ENCODE results near the gene SLC6A9.

Gene SLC6A9

DNA sequence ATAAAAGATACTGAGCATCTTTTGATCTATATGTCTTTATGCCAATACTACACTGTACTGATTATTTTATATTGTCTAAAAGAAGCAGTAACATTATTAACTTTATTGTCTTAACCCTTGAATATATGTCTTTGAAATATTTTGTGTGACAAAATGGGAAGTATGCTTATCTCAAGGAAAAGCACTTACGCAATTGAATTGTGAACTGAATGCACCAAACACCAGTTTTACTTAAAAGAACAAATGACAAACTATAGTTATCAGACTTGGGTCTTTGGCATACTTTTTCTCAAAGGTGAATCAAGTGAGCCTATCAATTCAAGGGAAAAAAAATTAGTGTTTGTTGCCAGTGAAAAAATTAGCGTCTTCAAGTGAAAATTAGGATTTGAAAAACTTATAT, 9.2 kb upstream of the SLC6A9 start:
- no peak overlapping the region for H3K4me2 ChIP-seq (ENCODE audit: low read depth, low read length, poor library complexity, severe bottlenecking)
- no peaks in the 10 kb centered on the region for H4K20me1 ChIP-seq (ENCODE audit: low read depth, low read length)

DNA sequence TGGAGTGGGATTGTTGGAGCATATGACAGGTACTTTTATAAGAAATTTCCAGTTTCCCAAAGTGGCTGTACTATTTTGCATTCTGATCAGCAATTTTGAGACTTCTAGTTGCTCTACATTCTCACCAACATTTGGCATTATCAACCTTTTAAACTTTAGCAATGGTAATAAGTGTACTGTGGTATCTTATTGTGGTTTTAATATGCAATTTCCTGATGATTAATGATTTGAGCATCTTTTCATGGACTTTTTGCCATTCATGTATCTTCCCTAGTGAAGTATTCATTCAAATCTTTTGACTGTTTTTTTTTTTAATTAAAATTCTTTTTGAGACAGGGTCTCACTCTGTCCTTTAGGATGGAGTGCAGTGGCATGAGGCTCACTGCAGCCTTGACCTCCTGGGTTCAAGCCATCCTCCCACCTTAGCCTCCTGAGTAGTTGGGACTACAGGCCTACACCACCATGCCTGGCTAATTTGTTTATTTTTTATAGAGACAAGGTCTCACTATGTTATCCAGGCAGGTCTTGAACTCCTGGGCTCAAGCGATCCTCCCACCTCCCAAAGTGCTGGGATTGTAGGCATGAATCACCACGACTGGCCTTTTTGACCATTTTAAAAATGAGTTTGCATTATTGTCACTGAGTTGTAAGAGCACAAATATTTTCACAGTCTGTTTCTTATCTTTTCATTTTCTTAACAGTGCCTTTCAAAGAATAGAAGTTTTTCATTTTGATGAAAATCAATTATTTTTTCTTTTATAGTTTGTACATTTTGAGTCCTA, 7.8 kb upstream of the SLC6A9 start:
- Histone ChIP-seq H4K20me1 (ENCODE audit: low read depth, low read length) (no peaks in the 10 kb centered on the region), H3F3A (ENCODE audit: insufficient read depth) (no peaks in the 10 kb centered on the region), H3K9me2 (replicated peaks; ENCODE audit: insufficient read depth, low read length) (no peaks in the 10 kb centered on the region), H3K79me2 (ENCODE audit: insufficient read depth, low read length) (no peaks in the 10 kb centered on the region), H2AFZ (ENCODE audit: low read depth, low read length, severe bottlenecking) (no peak overlapping the region), H3K9ac (ENCODE audit: low read length) (no peak overlapping the region), H3K9me3 (ENCODE audit: insufficient read depth, low read length) (no peaks in the 10 kb centered on the region), H3K27me3 (ENCODE audit: low read length) (no peaks in the 10 kb centered on the region), H3K4me3 (ENCODE audit: insufficient read depth, low read length, poor library complexity, severe bottlenecking) (no peak overlapping the region), H3K36me3 (ENCODE audit: low read length) (no peaks in the 10 kb centered on the region), H3K27ac (ENCODE audit: low read depth, low read length) (no peak overlapping the region), H3K4me2 (ENCODE audit: low read depth, low read length, poor library complexity, severe bottlenecking) (no peak overlapping the region)
- TF ChIP-seq EZH2phosphoT487 (conservative IDR thresholded peaks at IDR 0.05; ENCODE audit: low read length), result no peak
- TF ChIP-seq, protein P1, sequence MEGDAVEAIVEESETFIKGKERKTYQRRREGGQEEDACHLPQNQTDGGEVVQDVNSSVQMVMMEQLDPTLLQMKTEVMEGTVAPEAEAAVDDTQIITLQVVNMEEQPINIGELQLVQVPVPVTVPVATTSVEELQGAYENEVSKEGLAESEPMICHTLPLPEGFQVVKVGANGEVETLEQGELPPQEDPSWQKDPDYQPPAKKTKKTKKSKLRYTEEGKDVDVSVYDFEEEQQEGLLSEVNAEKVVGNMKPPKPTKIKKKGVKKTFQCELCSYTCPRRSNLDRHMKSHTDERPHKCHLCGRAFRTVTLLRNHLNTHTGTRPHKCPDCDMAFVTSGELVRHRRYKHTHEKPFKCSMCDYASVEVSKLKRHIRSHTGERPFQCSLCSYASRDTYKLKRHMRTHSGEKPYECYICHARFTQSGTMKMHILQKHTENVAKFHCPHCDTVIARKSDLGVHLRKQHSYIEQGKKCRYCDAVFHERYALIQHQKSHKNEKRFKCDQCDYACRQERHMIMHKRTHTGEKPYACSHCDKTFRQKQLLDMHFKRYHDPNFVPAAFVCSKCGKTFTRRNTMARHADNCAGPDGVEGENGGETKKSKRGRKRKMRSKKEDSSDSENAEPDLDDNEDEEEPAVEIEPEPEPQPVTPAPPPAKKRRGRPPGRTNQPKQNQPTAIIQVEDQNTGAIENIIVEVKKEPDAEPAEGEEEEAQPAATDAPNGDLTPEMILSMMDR (IDR thresholded peaks at IDR 0.05; ENCODE audit: insufficient read depth, low read length, poor library complexity, severe bottlenecking), result no peak

More for the DNA sequence above, 9.2 kb upstream of the SLC6A9 start:
- Histone ChIP-seq H3K27ac (ENCODE audit: low read depth, low read length) (no peak overlapping the region), H3K9me3 (ENCODE audit: insufficient read depth, low read length) (no peaks in the 10 kb centered on the region), H3K79me2 (ENCODE audit: insufficient read depth, low read length) (no peaks in the 10 kb centered on the region), H3K27me3 (ENCODE audit: low read length) (no peaks in the 10 kb centered on the region), H3F3A (ENCODE audit: insufficient read depth) (no peaks in the 10 kb centered on the region), H3K9me2 (replicated peaks; ENCODE audit: insufficient read depth, low read length) (no peaks in the 10 kb centered on the region), H2AFZ (ENCODE audit: low read depth, low read length, severe bottlenecking) (no peak overlapping the region), H3K36me3 (ENCODE audit: low read length) (no peaks in the 10 kb centered on the region), H3K9ac (ENCODE audit: low read length) (no peak overlapping the region), H3K4me3 (ENCODE audit: insufficient read depth, low read length, poor library complexity, severe bottlenecking) (no peak overlapping the region)
- no peak for TF ChIP-seq EZH2phosphoT487 (conservative IDR thresholded peaks at IDR 0.05; ENCODE audit: low read length)
- TF ChIP-seq, protein P1 (IDR thresholded peaks at IDR 0.05; ENCODE audit: insufficient read depth, low read length, poor library complexity, severe bottlenecking), result no peak

DNA sequence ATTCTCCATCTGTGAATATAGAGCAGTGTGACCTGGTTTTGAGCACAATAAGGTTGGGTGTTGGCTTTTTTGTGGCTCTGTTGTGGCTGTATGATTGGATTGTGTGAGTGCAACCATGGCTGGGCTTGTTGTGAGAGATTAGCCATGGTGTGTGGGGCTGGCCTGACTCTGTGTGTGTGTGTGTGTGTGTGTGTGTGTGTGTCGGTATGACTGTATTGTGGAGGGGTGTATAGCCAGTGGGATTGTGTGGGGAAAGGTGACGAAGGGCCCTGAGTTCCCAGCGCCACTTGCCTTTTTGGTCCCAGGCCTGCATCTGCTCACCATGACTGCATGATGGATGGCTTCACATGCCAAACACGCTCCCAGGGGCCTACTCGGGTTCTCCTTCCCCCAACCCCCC, 5.9 kb upstream of the SLC6A9 start:
- H3K27me3 ChIP-seq (ENCODE audit: low read length), result no peaks in the 10 kb centered on the region
- 0 out of 2 replicates have a peak, but pooled peaks cover 4% of the 10 kb centered on the region for H3F3A ChIP-seq (ENCODE audit: insufficient read depth)
- no peak overlapping the region for H2AFZ ChIP-seq (ENCODE audit: low read depth, low read length, severe bottlenecking)
- H3K9ac ChIP-seq (ENCODE audit: low read length), result no peak overlapping the region
- no peaks in the 10 kb centered on the region for H3K79me2 ChIP-seq (ENCODE audit: insufficient read depth, low read length)
- no peaks in the 10 kb centered on the region for H3K9me3 ChIP-seq (ENCODE audit: insufficient read depth, low read length)
- no peak for TF ChIP-seq EZH2phosphoT487 (conservative IDR thresholded peaks at IDR 0.05; ENCODE audit: low read length)
- TF ChIP-seq, protein P1 (IDR thresholded peaks at IDR 0.05; ENCODE audit: insufficient read depth, low read length, poor library complexity, severe bottlenecking), result no peak
- no peak overlapping the region for H3K4me2 ChIP-seq (ENCODE audit: low read depth, low read length, poor library complexity, severe bottlenecking)
- H4K20me1 ChIP-seq (ENCODE audit: low read depth, low read length), result no peaks in the 10 kb centered on the region
- H3K4me3 ChIP-seq (ENCODE audit: insufficient read depth, low read length, poor library complexity, severe bottlenecking), result no peak overlapping the region
- no peak overlapping the region for H3K27ac ChIP-seq (ENCODE audit: low read depth, low read length)
- H3K36me3 ChIP-seq (ENCODE audit: low read length), result no peaks in the 10 kb centered on the region
- H3K9me2 ChIP-seq (replicated peaks; ENCODE audit: insufficient read depth, low read length), result no peaks in the 10 kb centered on the region

Measured in SU-DHL-6 (cell line).